Colon (tissue), 2 donors: ENCODE data around the gene ZBED4.

Experiments used
- FAIRE-seq: peaks from 2 replicates; lab custom pipeline; 2012; peaks lifted over from hg19 to GRCh38; lab: Jason Lieb, UNC
- donor health status: control.
- donor health status: control.

The ZBED4 gene

GRCh38 chr22:49903322-49904039, 49.8 kb downstream of the ZBED4 start:
- no peak for FAIRE-seq

- no peak for FAIRE-seq
Observed at GRCh38 chr22:49904040-49904369, 50.4 kb downstream of the ZBED4 start.

DNA sequence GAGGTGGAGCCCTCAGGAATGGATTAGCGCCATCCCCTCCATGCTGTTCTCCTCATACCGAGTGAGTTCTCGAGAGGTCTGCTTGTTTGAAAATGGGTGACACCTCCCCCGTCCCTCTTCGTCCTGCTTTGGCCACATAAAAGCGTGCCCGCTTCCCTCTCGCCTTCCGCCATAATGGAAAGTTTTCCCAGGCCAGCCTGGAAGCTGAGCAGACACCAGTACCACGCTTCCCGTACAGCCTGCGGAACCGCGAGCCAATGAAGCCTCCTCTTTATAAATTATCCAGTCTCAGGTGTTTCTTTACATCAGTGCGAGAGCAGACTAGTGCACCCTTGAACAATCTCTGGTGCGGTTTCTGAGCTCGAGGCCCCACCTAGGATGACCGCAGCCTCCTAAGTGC, 51.8 kb downstream of the ZBED4 start:
- FAIRE-seq, result no peak

GRCh38 chr22:49906071-49906798, 52.6 kb downstream of the ZBED4 start:
- no peak for FAIRE-seq

DNA sequence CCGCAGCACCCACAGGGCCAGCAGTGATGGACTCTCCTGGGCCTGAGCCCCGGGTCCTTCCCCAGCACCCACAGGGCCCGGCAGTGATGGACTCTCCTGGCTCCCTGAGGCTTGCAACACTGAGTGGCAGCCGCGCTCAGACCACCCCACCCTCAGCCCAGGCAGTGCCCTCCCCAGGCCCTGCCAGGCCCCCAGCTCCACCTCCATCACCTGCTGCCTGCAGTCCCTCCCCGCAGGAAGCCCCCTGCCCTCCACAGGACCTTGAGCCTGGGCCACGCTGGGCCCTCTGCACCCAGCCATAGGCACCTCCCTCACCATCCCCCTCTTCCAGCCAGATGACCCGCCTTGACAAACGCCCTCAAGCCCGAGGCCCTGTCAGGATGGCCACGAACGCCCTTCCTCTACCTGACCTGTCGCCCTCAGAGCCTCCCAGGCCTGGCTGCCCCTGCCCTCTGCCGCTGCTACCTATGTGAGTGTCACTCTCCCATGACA, 53.2 kb downstream of the ZBED4 start:
- FAIRE-seq, result no peak

DNA sequence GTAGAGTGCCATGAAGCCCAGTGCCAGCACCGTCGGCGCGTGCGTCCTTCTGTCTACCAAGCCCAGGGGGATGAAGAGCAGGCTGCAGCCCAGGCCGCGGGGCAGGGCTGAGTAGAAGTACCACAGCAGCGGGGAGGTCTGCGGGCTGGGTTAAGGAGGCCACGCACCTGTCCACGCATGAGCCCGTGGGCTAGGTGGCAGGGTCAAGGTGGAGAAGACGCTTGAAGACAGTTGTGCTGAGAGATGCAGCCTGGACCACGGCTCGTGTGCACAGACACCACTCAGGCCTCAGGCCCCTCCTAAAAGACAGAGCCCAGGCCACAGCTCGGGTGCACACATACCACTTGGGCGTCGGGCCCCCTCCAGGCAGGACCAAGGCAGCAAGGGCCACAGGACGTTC, 54.2 kb downstream of the ZBED4 start:
- FAIRE-seq, result no peak

- FAIRE-seq, result no peak
Observed at GRCh38 chr22:49909476-49910205, 56.0 kb downstream of the ZBED4 start.

DNA sequence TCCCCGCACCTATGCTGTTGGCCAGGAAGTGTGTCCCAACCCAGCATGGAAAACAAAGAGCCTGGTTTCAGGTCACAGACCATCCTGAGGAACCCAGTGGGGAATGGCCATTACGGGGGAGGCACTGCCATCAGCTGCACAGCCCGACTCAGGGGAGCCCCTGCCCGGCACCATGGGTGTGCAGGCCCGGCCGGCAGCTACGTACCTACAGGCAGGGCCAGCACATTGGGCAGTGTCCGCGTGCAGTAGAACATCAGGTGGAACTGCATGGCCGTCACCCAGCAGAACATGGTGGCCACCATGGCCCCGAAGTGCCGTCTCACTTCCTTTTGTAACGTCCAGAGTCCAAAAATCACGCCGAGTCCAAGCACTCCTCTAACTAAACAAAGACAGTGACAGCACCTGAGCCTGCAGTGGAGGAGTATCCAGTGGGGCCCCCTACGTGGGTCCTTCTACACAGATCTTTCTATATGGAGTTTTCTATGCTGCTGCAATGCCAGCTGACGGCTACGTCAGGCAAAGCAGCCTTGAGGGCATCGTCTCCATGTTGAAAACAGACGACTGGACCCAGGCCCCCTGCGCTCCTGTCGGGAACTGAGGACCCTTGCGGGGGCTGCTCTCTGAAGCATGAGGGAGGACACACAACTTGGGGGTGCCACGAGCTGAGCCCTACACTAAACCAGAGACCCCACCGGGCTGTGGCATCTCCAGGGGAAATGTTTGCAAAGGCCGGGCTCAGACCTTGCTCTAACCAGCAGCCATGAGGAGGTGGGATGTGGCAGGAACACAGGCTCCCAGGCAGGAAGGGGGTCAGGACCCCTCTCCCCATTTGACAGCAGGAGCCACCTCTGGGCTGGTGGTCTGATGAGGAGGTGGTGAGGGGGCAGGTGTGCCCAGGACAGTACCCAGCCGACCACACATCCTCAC, 56.8 kb downstream of the ZBED4 start:
- no peak for FAIRE-seq

DNA sequence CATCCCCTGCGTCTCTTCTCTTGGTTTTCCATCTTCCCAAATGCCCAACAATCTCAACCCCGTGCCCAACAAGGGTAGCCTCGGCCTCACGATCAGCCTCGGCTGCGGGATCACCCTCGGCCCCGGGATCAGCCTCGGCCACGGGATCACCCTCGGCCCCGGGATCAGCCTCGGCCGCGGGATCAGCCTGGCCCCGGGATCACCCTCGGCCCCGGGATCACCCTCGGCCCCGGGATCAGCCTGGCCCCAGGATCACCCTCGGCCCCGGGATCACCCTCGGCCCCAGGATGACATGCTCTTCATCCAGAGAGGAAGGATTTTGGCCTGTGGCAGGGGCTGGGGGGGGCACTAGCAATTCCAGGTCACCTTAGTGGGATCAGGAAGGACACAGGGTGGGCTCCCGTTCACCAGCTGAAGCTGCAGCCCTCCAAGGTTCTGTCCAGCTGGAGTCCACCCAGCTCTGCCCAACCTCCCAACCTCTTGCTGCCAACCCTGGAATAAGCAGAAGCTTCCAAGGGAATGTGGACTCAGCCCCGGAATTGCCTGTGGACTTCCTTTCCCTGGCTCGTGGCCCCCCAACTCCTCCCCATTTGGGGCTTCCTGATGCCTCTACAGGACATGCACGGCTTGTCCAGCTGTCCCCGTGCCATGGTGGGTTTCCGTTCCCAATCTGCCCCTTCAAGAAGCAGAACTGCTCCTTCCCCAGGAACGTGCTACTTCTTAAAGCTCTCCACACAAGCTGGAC, 58.4 kb downstream of the ZBED4 start:
- no peak for FAIRE-seq

- FAIRE-seq, result no peak
Observed at GRCh38 chr22:49913026-49913425, 59.4 kb downstream of the ZBED4 start.

- no peak for FAIRE-seq
Observed at GRCh38 chr22:49913446-49913845, 59.8 kb downstream of the ZBED4 start.

DNA sequence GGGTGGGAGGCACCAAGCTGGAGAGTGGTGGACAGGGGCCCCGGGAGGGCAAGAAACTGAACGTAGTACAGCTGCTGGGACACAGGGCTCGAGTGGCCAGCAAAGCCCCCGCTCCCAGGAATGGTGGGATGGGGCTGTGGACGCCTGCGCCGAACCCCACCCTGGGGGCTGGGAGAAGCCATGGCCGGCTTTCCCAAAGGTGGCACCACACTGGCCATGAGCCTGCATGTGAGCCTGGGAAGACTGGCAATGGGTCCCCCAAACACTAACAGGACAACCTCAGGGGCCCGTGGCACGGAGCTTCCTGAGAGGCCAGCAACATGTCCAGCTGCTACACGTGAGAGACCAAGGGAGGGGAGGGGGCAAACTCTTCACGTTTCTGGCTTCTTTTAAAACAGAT, 60.6 kb downstream of the ZBED4 start:
- FAIRE-seq, result no peak

DNA sequence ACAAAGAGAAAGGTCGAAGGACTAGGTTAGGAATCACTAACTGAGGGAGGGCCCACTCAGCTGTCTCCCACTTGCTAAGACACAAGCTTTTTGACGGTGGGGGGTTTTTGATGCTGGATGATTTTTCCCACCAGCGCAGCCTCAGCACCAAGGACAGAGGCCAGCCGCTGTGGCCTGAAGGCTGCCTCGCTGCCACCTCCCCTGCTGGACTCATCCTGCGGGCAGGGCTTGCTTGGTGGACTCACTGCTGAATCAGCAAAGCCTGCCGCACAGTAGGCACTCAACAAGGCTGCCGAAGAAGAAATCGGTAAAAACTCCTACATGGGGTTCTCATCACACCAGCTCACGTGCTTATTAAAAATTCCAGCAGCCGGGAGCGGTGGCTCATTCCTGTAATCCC, 62.0 kb downstream of the ZBED4 start:
- FAIRE-seq, result no peak

DNA sequence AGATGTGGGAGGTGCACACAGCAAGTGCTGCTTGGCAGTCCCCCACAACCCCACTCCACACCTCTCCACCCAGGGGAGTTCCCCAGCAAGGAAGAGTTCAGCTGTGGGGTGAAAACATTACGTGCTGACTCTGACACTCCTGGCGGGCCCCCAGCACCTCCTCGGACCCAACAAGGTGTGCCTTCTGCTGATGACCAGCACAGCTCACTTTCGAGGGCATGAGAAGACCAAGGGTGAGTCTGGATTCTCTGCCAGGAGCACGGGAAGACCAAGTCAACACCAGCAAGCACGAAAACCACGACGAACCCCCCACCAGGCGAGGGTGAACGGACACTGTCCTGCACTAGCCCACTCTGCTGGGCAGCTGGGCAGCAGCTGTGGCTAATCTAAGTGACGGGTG, 63.2 kb downstream of the ZBED4 start:
- no peak for FAIRE-seq

DNA sequence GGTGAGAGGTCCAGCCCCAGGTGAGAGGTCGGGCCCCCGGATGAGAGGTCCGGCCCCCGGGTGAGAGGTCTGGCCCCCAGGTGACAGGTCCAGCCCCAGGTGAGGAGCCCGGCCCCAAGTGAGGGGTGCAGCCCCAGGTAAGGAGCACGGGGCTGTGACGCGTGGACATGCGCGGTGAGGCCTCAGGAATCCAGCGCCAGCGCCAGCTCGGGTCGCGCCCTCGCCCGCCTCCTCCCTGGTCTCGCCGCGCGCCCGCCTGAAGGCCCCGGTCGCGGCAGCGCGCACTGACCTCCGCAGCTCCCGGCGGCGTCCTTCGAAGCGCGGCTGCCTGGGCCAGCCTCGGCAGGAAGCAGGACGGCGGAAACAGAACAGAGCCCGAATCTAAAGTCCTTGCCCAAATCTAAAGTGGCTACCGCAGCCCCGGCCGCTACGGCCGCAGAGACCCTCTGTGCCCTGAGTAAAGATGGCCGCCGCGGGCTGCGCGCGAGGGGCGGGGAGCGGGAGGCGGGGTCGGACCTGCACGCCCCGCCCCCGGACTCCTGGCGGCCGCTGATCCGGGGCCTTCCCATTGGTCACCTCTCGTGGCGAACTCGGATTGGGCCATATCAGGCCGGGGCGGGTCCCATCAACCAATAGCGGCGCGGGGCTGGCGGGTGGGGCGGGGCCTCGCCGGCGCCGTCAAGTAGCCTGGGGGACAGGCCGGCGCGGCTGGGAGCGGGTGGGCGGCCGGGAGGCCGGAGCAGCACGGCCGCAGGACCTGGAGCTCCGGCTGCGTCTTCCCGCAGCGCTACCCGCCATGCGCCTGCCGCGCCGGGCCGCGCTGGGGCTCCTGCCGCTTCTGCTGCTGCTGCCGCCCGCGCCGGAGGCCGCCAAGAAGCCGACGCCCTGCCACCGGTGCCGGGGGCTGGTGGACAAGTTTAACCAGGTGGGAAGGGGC, 64.6 kb downstream of the ZBED4 start, which contains the start of the genes ALG12 and CRELD2:
Gene ALG12 (minus strand): TSS at position 465 of the 937 bp plus-strand sequence. CDS start 4,673 bp downstream, outside the sequence.
Gene CRELD2 (plus strand): TSS at position 661 of the 937 bp plus-strand sequence. CDS start 136 bp downstream, at position 797.
- FAIRE-seq, result no peak

DNA sequence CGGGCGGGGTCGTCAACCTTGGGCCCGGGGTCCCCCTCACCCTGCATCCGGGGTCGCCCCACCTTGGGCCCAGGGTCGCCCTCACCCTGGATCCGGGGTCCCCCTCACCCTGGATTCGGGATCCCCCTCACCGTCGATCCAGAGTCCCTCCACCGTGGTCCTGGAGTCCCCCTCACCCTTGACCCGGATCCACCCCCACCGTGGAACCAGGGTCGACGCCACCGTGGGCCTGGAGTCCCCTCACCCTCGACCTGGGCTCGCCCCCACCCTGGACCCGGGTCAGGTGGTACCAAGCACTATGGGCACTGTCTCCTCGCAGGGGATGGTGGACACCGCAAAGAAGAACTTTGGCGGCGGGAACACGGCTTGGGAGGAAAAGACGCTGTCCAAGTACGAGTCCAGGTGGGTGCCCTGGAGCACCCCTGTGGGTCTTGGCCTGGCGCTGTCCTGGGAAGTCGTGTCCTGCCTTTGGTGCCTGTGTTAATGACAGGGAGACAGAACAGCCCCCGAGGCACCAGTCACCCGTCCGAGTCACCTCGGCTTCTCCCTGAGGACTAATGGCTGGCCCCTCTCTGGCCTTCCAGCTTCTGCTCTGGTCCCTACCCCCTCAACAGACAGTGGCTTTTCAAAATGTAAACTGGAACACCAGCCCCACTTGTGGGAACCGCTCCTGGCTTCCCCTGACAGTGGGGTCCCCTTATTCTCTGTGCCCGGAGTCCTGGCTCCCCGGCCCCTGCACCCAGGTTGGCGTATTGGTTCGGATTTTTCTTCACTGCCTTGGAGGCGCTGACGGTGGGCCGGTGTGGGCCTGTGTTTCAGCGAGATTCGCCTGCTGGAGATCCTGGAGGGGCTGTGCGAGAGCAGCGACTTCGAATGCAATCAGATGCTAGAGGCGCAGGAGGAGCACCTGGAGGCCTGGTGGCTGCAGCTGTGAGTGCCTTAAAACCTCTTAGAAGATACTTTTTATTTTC, 65.6 kb downstream of the ZBED4 start:
- no peak for FAIRE-seq

GRCh38 chr22:49920859-49921258, 67.2 kb downstream of the ZBED4 start:
- no peak for FAIRE-seq

DNA sequence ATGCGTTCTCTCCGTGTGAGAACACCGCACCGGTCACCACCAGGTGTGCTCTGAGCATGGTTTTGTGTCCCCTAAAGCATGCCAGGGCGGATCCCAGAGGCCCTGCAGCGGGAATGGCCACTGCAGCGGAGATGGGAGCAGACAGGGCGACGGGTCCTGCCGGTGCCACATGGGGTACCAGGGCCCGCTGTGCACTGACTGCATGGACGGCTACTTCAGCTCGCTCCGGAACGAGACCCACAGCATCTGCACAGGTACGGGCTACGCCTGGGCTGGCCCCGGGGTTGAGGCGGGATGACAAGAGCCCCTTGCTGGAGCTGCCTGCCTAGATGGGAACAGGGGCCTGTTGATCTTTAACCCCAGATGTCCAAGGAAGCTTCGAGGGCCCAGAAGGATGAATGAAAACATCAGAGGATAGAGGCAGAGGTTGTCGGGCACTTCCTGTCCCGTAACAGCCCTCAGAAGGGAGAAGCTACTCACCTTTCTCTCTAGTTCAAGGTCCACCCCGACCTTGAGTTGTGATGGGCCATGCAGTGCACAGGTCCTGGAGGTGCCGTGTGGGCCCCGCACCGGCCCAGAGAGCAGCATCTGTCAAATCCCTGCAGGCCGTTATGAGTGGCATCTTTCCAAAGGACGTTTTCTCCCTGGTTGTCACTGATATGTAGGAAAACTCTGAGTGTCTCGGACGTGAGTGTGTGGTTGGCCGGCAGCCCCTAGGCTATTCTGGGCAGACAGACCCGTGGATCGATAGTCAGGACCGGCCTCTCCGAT, 68.0 kb downstream of the ZBED4 start:
- no peak for FAIRE-seq
